22Rv1 (cell line): Measurements from ENCODE around the gene ALDH1A3.

ENCODE experiments used
- CTCF ChIP-seq: fragments of 450-650 bp; IDR thresholded peaks from 2 replicates; pipeline ENCODE4 v1.5.1; 2017; ENCODE audit warnings: mild to moderate bottlenecking
- ZFX ChIP-seq: fragments of 450-650 bp; IDR thresholded peaks from 2 replicates; pipeline ENCODE4 v1.6.1; 2017; ENCODE audit warnings: antibody characterized with exemption, borderline replicate concordance

GRCh38 chr15:100903168-100903554 lies 23.5 kb downstream of the ALDH1A3 start:
- TF ChIP-seq CTCF (no peak), ZFX (no peak)
